HG03196 (cell line): ENCODE data around the gene FRMD4A.

Experiments
- ATAC-seq: cut with Tn5 transposase; IDR thresholded peaks from one replicate; pipeline ENCODE4 v1.9.1; 2021; ENCODE audit not compliant: unreplicated experiment

Gene FRMD4A

GRCh38 chr10:13993169-13993568 lies 337.6 kb downstream of the FRMD4A start:
- ATAC-seq: no peak

GRCh38 chr10:13991353-13991752 lies 339.4 kb downstream of the FRMD4A start:
- no peak for ATAC-seq

GRCh38 chr10:13990946-13991345 lies 339.8 kb downstream of the FRMD4A start:
- ATAC-seq: no peak

- ATAC-seq: no peak
These were observed 340.3 kb downstream of the FRMD4A start for GRCh38 chr10:13990392-13990805.

GRCh38 chr10:13989616-13990015 lies 341.1 kb downstream of the FRMD4A start:
- ATAC-seq: no peak

- ATAC-seq: no peak
These were observed 343.3 kb downstream of the FRMD4A start for GRCh38 chr10:13987446-13987845.

GRCh38 chr10:13984647-13985155 lies 346.0 kb downstream of the FRMD4A start:
- ATAC-seq: no peak

- ATAC-seq: no peak
These were observed 347.7 kb downstream of the FRMD4A start for GRCh38 chr10:13983035-13983434.

- ATAC-seq: no peak
These were observed 352.1 kb downstream of the FRMD4A start for GRCh38 chr10:13978533-13979115.

- no peak for ATAC-seq
These were observed 352.7 kb downstream of the FRMD4A start for GRCh38 chr10:13977861-13978532.

GRCh38 chr10:13973742-13974141 lies 357.0 kb downstream of the FRMD4A start:
- ATAC-seq: no peak

GRCh38 chr10:13972609-13973008 lies 358.1 kb downstream of the FRMD4A start:
- no peak for ATAC-seq

GRCh38 chr10:13971601-13972475 lies 358.9 kb downstream of the FRMD4A start:
- ATAC-seq: no peak

- no peak for ATAC-seq
These were observed 359.8 kb downstream of the FRMD4A start for GRCh38 chr10:13970957-13971353.

GRCh38 chr10:13970236-13970956 lies 360.3 kb downstream of the FRMD4A start:
- ATAC-seq: no peak

GRCh38 chr10:13969792-13970140 lies 361.0 kb downstream of the FRMD4A start:
- no peak for ATAC-seq

GRCh38 chr10:13969118-13969791 lies 361.5 kb downstream of the FRMD4A start:
- ATAC-seq: no peak

- ATAC-seq: no peak
These were observed 368.9 kb downstream of the FRMD4A start for GRCh38 chr10:13961853-13962252.

GRCh38 chr10:13961097-13961496 lies 369.6 kb downstream of the FRMD4A start:
- no peak for ATAC-seq

- ATAC-seq: no peak
These were observed 370.1 kb downstream of the FRMD4A start for GRCh38 chr10:13960603-13961002.
